Left colon (tissue), 2 donors: ENCODE results near the gene LRMDA. TPM values are rescaled to one million over a fixed set of nuclear protein-coding genes. Genes with fewer than 3 reads are reported as not detected.

Source experiments
- ATAC-seq: fragments of 200-7000 bp; cut with Tn5 transposase; one replicate; pipeline ENCODE4 v1.9.1; 2020; ENCODE audit warnings: mild to moderate bottlenecking, moderate library complexity
- DNase-seq, 2 donors: peaks; one replicate each; pipeline ENCODE4 v3.0.0-alpha.2; 2020
- intact Hi-C, 2 donors: fragments of 100-400 bp; cut with DNase I in 1 of 2; cut with micrococcal nuclease in 1 of 2; formaldehyde crosslinking; loops; one replicate each; pipeline versions ENCODE4 v1.11.2 to v1.14.0; 2022; cut with DNase I, micrococcal nuclease
- total RNA-seq, 2 donors: library from RNA; stranded (reverse); fragmentation: NEBNext Ultra II Directional; extraction: Animal tissue kit (Norgen Biotek cat#: 25700); gene quantifications; one replicate each; pipeline ENCODE4 v1.2.1, GENCODE V29; 2021
- donor health status: DM: no; HTN: no; CAD: no.
- donor health status: DM: yes; HTN: yes; CAD: no.

LRMDA gene
- total RNA-seq, 2 donors from 2014 or later: 8.1 to 10.6 TPM

DNA sequence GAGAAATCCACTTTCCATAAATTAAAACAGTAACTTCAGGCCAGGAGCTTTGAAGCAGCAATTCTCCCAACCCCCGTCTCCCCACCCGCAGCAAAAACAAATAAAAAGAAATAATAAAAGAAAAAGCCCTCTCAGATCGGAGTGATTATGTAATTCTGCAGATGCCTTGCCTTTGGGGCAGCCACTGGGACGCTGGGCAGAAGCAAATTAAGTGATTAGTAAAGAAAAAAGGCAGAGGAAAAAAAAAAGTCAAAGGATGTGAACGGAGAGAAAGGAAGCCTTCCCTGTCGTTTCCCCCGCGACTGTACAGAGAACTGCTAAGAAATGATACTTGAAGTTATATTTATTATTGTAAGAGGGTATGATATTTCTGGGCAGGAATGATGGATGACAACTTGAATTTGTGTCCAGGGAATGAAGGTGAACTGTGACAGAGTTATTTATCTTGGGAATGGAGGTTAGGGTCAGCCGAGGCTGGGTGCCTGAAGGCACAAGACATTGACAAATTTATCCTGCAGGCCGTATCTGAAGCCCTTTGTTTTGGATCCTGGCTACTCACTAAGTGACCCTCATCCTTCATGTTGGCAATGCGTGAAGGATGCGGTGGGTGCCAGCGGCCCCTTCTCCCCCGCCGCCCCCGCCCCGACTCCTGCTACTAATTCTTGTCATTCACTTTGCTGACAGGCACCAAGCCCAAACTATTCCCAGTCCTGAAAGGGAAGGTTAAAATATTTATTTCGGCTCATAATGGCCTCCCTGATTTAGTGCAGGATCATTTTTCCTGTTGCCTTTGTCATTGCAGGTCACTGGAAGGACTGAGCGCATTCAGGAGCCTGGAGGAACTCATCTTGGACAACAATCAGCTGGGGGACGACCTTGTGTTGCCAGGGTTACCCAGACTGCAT is 604.0 kb downstream of the LRMDA start:
- no peak for DNase-seq
- no peak for ATAC-seq
- intact Hi-C loops: loop anchor here in 1 of 2 donors (5.0 kb wide), 1 partner anchor 633 kb away; the partner anchor contains the start of gene ZNF503

DNA sequence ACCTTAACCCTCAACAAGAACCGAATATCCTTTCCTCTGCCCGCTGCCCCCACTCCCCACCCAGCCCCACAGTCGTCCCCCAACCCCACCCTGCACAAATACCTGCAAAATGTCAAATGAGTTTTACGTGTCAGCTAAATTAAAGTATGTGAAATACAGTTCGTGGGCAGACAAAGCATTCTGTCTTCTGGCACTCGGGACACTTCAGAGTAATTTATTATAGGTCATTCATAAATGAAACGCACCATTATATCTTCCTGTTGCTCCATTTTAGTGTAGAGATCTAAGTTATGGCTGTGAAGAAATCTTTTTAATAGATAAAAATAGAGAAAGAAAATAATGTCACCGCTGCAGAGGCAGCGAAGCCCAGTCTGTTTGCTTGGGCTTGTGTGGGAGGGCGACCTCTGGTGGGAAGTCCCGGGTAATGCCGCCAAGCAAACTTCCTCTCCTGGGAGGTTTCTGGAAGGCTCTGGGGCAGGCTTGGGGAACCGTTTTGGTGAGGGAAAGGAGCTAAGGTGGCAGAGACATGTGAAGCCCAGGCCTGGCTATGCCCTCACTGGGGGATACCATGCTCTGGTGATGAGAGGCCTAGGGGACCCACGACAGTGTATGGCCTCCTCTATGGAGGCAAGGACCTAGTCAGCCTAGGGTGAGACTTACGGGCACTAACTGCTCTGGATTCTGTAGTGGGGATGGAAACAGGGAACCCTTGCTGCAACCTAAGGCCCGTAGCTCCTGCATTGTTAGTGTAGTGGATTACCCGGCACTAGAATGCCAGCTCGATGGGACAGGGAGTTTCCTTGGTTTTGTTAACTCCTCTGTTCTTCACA is 604.9 kb downstream of the LRMDA start:
- ATAC-seq (peak; percentile 81), DNase-seq (peak; percentile 54 to 69)
- intact Hi-C loops: loop anchor here in 1 of 2 donors (5.0 kb wide), 1 partner anchor 634 kb away; the partner anchor contains the start of gene ZNF503

DNA sequence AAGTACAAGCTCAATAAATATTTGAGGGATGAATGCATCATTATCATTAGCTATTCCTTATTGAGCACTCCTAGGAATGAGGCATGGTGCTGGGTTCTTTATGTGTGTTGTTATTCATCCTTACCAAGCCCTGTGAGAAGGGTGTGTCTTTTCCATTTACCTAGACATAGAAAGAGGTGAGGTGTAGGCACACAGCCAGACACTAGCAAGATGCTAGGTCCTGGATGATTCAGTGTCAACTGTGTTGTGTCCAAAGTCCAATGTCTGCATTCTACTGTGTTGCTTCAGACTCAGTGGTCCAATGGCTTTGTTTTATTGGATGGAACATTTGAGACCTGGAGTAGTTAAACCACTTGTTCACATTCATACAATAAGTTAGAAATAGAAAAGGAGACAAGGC is 605.5 kb downstream of the LRMDA start:
- DNase-seq (peak; percentile 41 to 56), ATAC-seq (peak; percentile 96)
- intact Hi-C loops: loop anchor here in 1 of 2 donors (5.0 kb wide), 1 partner anchor 635 kb away; the partner anchor contains the start of gene ZNF503

DNA sequence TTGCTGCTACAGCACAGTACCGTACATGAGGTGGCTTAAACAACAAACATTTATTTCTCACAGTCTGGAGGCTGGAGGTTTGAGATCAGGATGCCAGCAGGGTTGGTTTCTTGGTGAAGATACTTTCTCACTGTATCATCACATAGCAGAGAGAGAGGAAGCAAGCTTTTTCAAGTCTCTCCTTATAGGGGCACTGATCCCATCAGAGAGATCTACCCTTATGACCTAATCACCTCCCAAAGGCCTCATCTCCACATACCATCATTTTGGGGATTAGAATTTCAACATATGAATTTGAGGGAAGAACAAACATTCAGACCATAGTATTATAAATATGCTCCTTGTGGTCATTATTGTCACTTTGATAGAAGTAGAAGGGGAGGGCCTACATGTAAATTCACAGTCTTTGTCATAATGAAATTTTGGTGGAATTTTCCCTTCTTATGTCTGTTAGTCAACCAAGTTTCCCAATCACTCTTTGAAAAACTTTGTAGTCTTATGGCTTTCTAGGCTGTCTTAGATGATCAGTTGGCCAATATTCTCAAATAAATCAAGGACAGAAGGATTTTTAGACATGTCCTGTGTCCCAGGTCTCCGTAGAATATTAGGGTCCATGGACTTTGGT is 606.2 kb downstream of the LRMDA start:
- no peak for DNase-seq
- no peak for ATAC-seq
- intact Hi-C loops: loop anchor here in 1 of 2 donors (5.0 kb wide), 1 partner anchor 635 kb away; the partner anchor contains the start of gene ZNF503

DNA sequence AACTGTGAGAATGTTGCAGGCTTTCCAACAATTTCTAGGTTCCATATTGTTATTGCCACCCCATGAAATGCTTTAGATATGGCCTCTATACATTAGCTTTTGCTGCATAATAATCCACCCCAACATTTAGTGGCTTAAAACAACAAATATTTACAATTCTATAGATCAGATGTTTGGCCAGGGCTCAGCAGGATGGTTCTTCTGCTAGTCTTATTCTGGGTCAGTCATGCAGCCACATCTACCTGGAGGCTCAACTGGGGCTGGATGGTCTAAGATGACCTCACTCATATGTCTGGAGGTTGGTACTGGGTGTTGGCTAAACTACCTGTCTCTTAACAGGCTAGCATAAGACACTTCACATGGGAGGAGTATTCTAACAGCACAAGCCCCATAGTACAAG is 607.3 kb downstream of the LRMDA start:
- intact Hi-C loops: loop anchor here in 1 of 2 donors (5.0 kb wide), 1 partner anchor 636 kb away; the partner anchor contains the start of gene ZNF503
- DNase-seq (no peak), ATAC-seq (no peak)

DNA sequence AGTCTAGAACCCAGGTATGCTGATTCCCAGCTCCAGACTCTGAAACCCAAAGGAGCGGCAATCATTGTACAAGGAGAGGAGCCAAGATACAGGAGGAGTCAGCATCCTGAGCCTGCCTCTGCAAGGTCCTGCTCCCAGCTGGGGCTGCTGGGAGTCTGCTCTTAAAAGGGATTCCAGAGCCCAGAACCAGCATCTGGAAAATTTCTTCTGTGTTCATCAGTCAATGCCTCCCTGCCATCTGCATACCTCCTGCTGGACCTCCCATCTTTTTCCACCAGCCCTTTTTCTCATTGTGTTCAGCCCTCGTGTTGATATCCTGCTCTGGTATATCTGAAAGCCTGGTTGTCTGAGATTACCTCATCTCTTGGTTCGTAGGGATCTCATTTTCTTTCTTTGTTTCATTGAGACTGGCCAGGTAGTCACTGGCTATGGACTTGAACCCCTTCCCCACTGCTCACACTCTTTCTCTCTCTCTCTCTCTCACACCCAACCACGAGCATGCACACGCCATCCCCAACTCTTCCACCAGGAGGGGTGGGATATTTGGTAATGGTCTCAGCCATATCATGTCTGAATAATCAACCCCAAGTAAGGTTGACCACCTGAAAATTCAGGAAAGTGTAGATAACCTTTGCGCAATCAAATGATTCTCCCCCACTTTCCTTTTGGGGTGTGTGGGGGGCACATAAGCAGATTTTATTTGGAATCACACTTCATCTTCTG is 608.8 kb downstream of the LRMDA start:
- intact Hi-C loops: no loop called here
- ATAC-seq (no peak), DNase-seq (no peak)

DNA sequence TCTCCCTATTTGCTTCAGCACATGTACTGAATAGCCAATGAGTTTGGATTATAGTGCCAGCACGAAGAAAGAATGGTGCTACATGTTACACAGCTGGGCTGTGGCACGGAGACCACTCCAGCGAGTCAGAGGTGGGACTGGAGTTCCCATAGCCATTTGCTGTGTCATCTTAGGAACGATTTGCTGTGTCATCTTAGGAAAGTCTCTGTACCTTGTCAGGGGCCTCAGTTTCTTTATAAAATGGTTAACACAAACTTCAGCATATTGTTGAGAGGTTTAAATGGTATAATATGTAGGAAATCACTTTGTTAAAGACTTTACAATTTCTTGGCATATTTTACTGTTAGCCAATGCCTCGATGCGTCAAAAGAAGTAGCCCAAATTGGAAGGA is 609.4 kb downstream of the LRMDA start:
- intact Hi-C loops: no loop called here
- ATAC-seq (no peak), DNase-seq (no peak)

DNA sequence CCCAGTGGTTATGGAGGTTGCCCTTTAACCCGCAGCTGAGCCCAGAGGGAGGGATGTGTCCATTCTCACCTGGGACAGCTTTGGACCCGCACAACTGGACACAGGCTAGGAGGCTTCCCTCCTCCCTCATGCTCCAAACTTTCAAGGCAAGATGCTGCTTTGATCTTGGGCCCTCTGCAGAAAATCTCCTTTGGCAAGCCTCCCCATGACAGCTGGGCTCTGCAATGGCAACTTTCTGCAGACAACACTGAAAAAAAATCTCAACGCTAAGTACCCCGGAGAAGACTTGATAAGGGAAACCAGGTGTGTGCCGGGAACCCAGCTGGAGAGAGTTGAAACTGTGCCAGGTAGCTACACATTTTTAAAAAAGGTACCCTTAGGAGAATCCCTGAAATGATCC is 610.1 kb downstream of the LRMDA start:
- intact Hi-C loops: no loop called here
- DNase-seq: no peak
- ATAC-seq: no peak

DNA sequence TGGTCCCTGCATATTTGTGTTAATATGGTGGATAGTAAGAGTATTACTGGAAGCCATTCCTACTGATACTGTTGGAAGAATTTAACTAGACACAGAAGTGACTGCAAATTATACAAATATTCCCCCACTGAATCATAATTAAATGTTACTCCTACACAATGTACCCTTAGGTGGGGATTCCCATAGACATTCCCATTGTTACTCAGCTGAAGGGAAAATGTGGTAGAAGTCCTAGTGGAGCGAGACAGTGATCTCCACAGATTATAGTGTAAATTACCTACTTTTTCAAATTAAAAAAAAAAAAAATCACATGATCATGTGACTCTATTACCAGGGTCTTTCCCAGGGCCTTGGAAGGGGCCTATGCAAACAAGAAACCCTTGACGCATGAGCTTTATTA is 611.8 kb downstream of the LRMDA start:
- no peak for ATAC-seq
- DNase-seq: no peak

DNA sequence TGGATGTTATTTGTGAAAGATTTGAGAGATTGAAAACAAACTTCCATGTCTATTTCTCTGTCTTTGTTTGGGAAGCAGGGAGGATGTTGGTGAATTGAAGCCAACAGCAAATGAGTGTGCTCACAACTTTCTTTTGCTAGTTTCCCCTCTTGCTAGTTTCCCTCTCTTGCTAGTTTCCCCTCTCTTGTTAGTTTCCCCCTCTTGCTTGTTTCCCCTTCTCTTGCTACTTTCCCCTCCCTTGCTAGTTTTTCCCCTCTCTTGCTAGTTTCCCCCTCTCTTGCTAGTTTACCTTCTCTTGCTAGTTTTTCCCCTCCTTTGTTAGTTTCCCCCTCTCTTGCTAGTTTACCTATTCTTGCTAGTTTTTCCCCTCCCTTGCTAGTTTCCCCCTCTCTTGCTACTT is 613.3 kb downstream of the LRMDA start:
- ATAC-seq: no peak
- DNase-seq: no peak
- intact Hi-C loops: no loop called here

More for the DNA sequence above, 611.8 kb downstream of the LRMDA start:
- intact Hi-C loops: no loop called here

DNA sequence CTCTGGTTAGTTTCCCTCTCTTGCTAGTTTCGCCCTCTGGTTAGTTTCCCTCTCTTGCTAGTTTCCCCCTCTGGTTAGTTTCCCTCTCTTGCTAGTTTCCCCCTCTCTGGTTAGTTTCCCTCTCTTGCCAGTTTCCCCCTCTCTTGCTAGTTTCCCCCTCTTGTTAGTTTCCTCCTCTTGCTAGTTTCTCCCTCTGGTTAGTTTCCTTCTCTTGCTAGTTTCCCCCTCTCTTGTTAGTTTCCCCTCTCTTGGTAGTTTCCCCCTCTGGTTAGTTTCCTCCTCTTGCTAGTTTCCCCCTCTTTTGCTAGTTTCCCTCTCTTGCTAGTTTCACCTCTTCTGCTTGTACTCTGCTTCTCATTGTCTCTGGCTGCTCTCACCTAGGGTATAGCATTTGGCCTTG is 613.8 kb downstream of the LRMDA start:
- ATAC-seq: no peak
- DNase-seq: no peak
- intact Hi-C loops: no loop called here

DNA sequence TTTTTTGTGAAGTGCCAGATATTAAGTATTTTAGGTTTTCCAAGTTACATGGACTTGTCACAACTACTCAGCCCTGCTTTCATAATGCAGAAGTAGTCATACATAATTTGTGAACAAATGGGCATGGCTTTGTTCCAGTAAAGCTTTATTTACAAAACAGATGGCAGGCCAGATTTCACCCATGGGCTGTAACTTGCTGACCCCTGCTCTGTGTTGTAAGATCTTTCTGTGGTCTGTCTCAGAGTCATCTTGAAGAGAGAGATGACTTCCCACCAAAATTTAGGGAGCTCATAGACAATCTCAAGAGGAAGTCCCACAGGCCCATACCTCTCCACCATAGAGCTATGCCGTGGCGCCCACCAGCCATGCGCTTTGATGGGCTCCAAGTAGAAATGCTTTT is 616.1 kb downstream of the LRMDA start:
- intact Hi-C loops: no loop called here
- ATAC-seq (no peak), DNase-seq (no peak)

DNA sequence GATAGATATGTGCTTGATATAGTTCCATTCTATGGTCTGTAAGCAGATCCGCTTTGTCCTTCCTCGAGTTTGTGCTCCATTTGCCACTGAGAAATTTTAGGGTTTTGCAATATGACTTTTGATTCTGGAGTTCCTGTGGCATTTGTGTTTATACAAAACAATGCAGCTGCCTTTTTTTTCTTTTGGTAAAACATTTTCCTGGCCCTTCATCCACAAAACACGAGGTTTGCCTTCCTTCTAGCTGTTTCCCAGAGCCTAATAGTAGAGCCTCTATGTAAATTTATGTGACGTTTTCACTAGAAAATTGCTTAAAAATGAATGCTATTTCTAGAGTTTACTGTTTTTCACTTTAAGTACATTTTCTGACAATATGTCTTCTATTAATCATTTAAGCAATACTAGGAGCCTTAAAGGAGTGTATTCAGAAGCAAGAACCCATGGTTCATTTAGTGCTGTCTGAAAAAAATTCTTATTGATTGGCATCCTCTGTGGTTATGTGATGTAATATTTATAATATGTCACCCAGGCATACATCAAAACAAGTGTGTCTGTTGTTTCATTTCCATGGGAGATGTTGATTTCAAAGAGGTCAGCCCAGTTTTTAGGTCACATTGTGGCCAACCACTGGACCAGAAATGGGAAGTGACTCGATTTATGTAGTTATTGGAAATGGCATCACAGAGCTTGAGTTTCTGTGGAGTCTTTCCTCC is 618.3 kb downstream of the LRMDA start:
- no peak for ATAC-seq
- intact Hi-C loops: no loop called here

DNA sequence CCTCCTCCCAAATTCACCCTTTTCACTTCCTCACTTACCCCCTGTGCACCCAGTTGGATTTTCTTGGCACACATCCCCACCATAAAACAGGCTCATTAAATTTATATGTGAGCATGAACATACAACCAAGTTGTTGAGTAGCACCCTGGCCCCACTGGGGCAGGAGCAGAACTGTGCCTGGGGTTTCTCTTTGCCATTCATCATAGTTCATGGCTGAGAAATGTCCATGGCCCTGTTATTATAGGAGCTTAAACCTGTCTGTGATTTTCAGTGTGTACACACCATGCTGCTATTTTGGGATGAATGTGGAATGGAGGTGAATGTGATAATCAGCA is 618.8 kb downstream of the LRMDA start:
- peak; percentile 66 for ATAC-seq
- intact Hi-C loops: no loop called here
- peak in 1 of 2 donors; percentile 47 for DNase-seq

More for the DNA sequence above, 618.3 kb downstream of the LRMDA start:
- no peak for DNase-seq

DNA sequence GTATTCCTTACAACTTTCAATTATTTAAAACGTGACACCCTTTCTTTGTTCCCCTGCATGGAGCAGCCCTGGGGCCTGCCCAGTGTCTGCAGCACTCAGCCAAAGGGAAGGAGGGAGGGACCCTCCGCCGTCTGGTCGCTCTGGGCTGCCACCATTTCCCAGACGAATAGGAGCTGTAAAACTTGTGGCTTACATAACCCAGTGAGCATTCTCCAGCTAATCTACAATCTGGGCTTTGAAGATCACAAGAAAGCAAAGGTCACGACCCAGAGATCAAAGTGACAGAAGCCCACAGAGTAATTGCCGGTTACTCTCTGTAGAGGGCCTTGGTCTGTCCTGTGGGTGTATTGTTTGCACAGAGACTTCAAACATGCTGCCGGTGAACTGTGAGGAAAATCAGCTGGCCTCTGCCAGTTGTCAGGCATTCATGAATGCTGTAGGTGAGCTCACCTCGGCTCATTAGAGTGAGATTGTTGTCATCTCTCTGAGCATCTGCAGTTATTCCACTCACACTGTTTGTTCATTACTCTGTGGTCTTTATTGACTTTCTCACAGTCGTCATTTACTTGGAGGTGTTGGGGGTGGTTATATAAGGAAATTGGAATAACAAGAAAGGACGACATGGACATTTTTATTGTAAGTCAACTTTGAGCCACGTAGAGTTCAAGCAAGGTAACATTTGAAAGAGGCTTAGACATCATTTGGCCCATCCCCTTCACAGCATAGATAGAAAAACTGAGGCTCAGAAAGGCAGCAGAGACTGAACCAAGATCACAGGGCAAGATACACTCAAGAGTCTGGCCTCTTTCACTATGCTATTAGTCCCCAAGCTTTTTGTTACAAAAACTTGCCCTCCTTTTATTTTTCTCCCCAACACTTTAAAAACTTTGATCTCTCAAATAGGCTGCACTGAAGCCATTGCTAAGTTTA is 619.8 kb downstream of the LRMDA start:
- intact Hi-C loops: no loop called here
- DNase-seq (peak in 1 of 2 donors; percentile 34), ATAC-seq (peak; percentile 78)

DNA sequence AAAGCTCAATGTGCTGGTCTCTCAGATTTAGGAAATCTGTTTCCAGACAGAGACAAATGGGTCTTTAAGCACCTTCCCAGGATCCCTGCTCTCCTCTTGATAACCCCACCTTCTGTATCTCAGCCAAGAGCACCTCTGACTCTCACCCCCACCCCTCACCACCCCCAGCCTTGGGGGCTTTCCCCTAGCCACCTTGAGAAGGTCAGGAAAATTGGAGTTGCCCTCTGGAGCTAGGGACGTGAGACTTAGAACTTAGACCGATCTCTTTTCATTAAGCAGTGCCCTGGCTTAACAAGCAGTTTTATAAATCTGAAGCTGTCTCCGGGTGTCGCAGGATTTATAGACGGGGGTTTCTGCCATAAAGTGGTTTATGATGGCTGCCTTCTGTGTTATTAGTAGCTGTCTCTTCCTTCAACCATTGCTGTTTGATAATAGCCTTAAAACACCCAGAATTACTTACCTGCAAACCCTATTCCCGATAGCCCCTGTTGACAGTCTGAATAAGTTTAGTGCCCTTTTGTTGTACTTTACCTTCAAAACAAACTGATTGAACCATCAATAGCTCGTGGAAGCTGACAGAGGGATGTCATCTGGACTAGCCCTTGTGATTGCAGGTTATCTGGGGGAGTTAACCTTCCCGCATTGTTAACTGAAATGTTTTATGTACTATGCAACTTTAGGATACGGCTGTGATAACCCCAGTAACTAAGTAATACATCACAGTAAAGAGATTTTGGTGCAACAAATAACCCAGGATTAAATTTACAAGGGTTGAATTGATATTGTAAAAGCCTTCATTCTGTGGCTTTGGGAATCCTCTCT is 621.5 kb downstream of the LRMDA start:
- ATAC-seq: no peak
- intact Hi-C loops: no loop called here
- DNase-seq: no peak
